ENCODE data around the gene ZFP92. TPM values are rescaled to one million over a fixed set of nuclear protein-coding genes. Genes with fewer than 3 reads are reported as not detected.

ZFP92 gene
- polyA plus RNA-seq, 1 donor (not counting 4 experiments of a cell fraction or from before 2014, with no cell fraction given), result 0.64 TPM

DNA sequence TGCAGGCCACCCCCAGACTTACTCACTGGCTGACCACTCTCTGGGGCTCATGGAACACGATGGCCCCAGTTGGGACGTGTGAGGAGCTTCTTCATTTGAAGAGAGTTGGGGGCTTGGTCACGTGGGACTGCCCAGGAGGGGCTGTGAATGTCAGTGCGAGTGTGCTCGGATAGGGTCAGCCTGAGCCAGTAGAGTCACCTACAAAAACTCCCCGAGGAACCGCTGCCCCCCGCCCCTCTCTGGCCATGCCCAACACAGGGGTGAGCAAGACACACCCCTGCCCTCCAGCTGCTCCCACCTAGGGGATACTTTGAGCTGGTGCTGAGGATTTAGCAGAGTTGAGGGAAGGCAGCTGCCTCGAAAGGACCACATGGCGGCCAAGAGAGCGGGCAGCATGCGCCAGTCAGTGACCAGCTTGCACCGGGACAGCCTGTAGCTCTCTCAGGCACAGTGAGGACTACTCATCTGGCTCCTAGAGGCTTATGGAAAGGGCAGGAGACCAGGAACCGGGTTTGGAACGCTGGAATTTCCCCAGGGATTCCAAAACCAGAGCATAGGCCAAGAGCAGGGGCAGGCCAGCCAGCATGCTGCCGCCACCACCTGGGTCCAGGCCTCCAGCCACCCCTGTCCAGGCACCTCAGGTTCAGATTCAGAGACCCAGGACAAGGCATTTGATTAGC is 18.5 kb upstream of the ZFP92 start:
- dilution Hi-C loops (cut with MboI; ENCODE audit: extremely low pct_ligation_motif_present, low sequenced_read_pairs), result no loop called here
- no peak overlapping the region for H3K9ac ChIP-seq (ENCODE audit: control insufficient read depth, extremely low read depth, insufficient read depth, low read length)
- no peak for DNase-seq (ENCODE audit: low read depth, low spot score)
- no peaks in the 10 kb centered on the region for H3K27me3 ChIP-seq (ENCODE audit: control insufficient read depth, extremely low read depth, insufficient read depth, low read length)
- H3K9me1 ChIP-seq (ENCODE audit: control insufficient read depth, extremely low read depth, insufficient read depth, low read length), result no peaks in the 10 kb centered on the region
- no peaks in the 10 kb centered on the region for H3K36me3 ChIP-seq (ENCODE audit: control insufficient read depth in 2 of 2, extremely low read depth in 1 of 2, insufficient read depth in 2 of 2, low read length in 2 of 2)
- TF ChIP-seq, protein P1, sequence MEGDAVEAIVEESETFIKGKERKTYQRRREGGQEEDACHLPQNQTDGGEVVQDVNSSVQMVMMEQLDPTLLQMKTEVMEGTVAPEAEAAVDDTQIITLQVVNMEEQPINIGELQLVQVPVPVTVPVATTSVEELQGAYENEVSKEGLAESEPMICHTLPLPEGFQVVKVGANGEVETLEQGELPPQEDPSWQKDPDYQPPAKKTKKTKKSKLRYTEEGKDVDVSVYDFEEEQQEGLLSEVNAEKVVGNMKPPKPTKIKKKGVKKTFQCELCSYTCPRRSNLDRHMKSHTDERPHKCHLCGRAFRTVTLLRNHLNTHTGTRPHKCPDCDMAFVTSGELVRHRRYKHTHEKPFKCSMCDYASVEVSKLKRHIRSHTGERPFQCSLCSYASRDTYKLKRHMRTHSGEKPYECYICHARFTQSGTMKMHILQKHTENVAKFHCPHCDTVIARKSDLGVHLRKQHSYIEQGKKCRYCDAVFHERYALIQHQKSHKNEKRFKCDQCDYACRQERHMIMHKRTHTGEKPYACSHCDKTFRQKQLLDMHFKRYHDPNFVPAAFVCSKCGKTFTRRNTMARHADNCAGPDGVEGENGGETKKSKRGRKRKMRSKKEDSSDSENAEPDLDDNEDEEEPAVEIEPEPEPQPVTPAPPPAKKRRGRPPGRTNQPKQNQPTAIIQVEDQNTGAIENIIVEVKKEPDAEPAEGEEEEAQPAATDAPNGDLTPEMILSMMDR (optimal IDR thresholded peaks at IDR 0.05 in 1 of 3, IDR thresholded peaks at IDR 0.05 in 1 of 3, conservative IDR thresholded peaks at IDR 0.05 in 1 of 3; ENCODE audit: extremely low read depth in 1 of 3, insufficient read depth in 2 of 3, low read length in 3 of 3), result no peak
- no peak for TF ChIP-seq EZH2 (IDR thresholded peaks at IDR 0.05; ENCODE audit: low read length)
- H4K20me1 ChIP-seq (ENCODE audit: control insufficient read depth, extremely low read depth, insufficient read depth, low read length), result no peaks in the 10 kb centered on the region
- H2AFZ ChIP-seq (ENCODE audit: control insufficient read depth, low read length), result no peak overlapping the region
- H3K4me3 ChIP-seq (ENCODE audit: control insufficient read depth in 2 of 3, extremely low read depth in 1 of 3, insufficient read depth in 2 of 3, low read depth in 1 of 3, low read length in 3 of 3), result no peak overlapping the region
- FAIRE-seq, result no peak
- H3K4me1 ChIP-seq (ENCODE audit: control insufficient read depth, extremely low read depth, insufficient read depth, low read length), result no peaks in the 10 kb centered on the region
- H3K27ac ChIP-seq (ENCODE audit: control insufficient read depth, insufficient read depth, low read length), result no peak overlapping the region
- H3K79me2 ChIP-seq (ENCODE audit: control insufficient read depth, insufficient read depth, low read length), result no peaks in the 10 kb centered on the region
- H3K4me2 ChIP-seq (ENCODE audit: control insufficient read depth, extremely low read depth, insufficient read depth, low read depth, low read length), result no peak overlapping the region
- peaks cover 15% of the 10 kb centered on the region for H3K9me3 ChIP-seq (ENCODE audit: control insufficient read depth, low read depth, low read length)

DNA sequence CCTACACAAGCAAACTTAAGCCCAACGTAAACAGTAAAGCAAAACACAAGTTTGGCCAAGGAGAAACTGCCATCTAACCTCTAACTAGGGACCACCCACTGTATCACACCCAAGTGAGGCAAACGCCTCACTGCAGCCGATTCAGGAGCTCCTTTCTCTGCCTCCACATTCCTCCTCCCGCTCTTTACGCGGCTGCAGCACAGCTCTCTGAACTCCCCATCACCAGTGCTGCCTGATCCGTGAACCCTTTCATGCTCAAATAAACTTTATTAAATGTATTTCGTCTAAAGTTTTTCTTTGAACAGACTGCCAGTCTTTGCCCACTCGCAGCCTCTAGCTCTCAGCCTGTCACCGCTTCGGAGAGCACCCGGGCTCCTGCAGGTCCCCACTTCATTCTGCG is 16.7 kb upstream of the ZFP92 start:
- no peak overlapping the region for H3K9ac ChIP-seq (ENCODE audit: control insufficient read depth, extremely low read depth, insufficient read depth, low read length)
- H3K4me3 ChIP-seq (ENCODE audit: control insufficient read depth in 2 of 3, extremely low read depth in 1 of 3, insufficient read depth in 2 of 3, low read depth in 1 of 3, low read length in 3 of 3), result no peak overlapping the region
- no peaks in the 10 kb centered on the region for H3K36me3 ChIP-seq (ENCODE audit: control insufficient read depth in 2 of 2, extremely low read depth in 1 of 2, insufficient read depth in 2 of 2, low read length in 2 of 2)
- no peak for TF ChIP-seq EZH2 (IDR thresholded peaks at IDR 0.05; ENCODE audit: low read length)
- TF ChIP-seq, protein P1 (optimal IDR thresholded peaks at IDR 0.05 in 1 of 3, IDR thresholded peaks at IDR 0.05 in 1 of 3, conservative IDR thresholded peaks at IDR 0.05 in 1 of 3; ENCODE audit: extremely low read depth in 1 of 3, insufficient read depth in 2 of 3, low read length in 3 of 3), result no peak
- H3K79me2 ChIP-seq (ENCODE audit: control insufficient read depth, insufficient read depth, low read length), result no peaks in the 10 kb centered on the region
- H3K27me3 ChIP-seq (ENCODE audit: control insufficient read depth, extremely low read depth, insufficient read depth, low read length), result no peaks in the 10 kb centered on the region
- DNase-seq (ENCODE audit: low read depth, low spot score) (no peak), FAIRE-seq (no peak)
- no peak overlapping the region for H3K4me2 ChIP-seq (ENCODE audit: control insufficient read depth, extremely low read depth, insufficient read depth, low read depth, low read length)
- no peaks in the 10 kb centered on the region for H3K4me1 ChIP-seq (ENCODE audit: control insufficient read depth, extremely low read depth, insufficient read depth, low read length)
- no peaks in the 10 kb centered on the region for H4K20me1 ChIP-seq (ENCODE audit: control insufficient read depth, extremely low read depth, insufficient read depth, low read length)
- H3K27ac ChIP-seq (ENCODE audit: control insufficient read depth, insufficient read depth, low read length), result no peak overlapping the region
- dilution Hi-C loops (cut with MboI; ENCODE audit: extremely low pct_ligation_motif_present, low sequenced_read_pairs), result no loop called here
- H3K9me3 ChIP-seq (ENCODE audit: control insufficient read depth, low read depth, low read length), result peaks cover 15% of the 10 kb centered on the region
- H2AFZ ChIP-seq (ENCODE audit: control insufficient read depth, low read length), result no peak overlapping the region
- no peaks in the 10 kb centered on the region for H3K9me1 ChIP-seq (ENCODE audit: control insufficient read depth, extremely low read depth, insufficient read depth, low read length)

Measured in keratinocyte (primary cell).